Uterus (tissue), 4 donors: ENCODE measurements around the gene PDCD1LG2. TPM values are rescaled to one million over a fixed set of nuclear protein-coding genes. Genes with fewer than 3 reads are reported as not detected.
A peak's percentile ranks its signal among the peaks of the same experiment; 100 is the strongest.

Experiments
- DNase-seq, 2 donors: peaks; one replicate each; pipeline ENCODE4 v3.0.0-alpha.2; 2019 to 2020
- H3K27ac ChIP-seq, 2 donors: fragments of 200-600 bp; sonication (generic); 1 replicate in 1 of 2; 2 replicates in 1 of 2; pipeline ENCODE4 v1.5.1; 2016 to 2018
- H3K27me3 ChIP-seq, 2 donors: fragments of 200-600 bp; sonication (generic); one replicate each; pipeline ENCODE4 v1.5.1; 2018 to 2019; ENCODE audit warnings: control low read depth in 1 of 2
- H3K36me3 ChIP-seq, 2 donors: fragments of 200-600 bp; sonication (generic); one replicate each; pipeline ENCODE4 v1.5.1; 2019; ENCODE audit warnings: control low read depth in 1 of 2
- H3K4me1 ChIP-seq, 2 donors: fragments of 200-600 bp; sonication (generic); one replicate each; pipeline ENCODE4 v1.5.1; 2018 to 2019; ENCODE audit warnings: control low read depth in 1 of 2
- H3K4me3 ChIP-seq, 2 donors: fragments of 200-600 bp; sonication (generic); 1 replicate in 1 of 2; 2 replicates in 1 of 2; pipeline ENCODE4 v1.5.1; 2018 to 2019; ENCODE audit warnings: mild to moderate bottlenecking in 1 of 2
- H3K9me3 ChIP-seq, 2 donors: fragments of 200-600 bp; sonication (generic); one replicate each; pipeline ENCODE4 v1.5.1; 2019; ENCODE audit warnings: control low read depth in 1 of 2
- CTCF ChIP-seq, 4 experiments: fragments of 200-600 bp in 2 of 4; fragments of 450-650 bp in 2 of 4; sonication (generic) in 2 of 4; IDR thresholded peaks; one replicate each; pipeline ENCODE4 v1.5.1; 2016 to 2019; ENCODE audit warnings: antibody characterized with exemption in 4 of 4, mild to moderate bottlenecking in 2 of 4, moderate library complexity in 1 of 4
- POLR2A ChIP-seq, 2 donors: fragments of 450-650 bp; IDR thresholded peaks; one replicate each; pipeline ENCODE4 v1.6.1; 2016; ENCODE audit warnings: antibody characterized with exemption in 2 of 2, mild to moderate bottlenecking in 1 of 2, moderate library complexity in 1 of 2
- intact Hi-C: fragments of 100-400 bp; cut with DNase I; formaldehyde crosslinking; loops from one replicate; pipeline ENCODE4 v1.15.1; 2023; ENCODE audit warnings: low total_unique reads
- total RNA-seq, 4 donors: library from RNA; depleted of rRNA in 3 of 4; stranded (reverse); fragments of >200 nt in 3 of 4; gene quantifications; one replicate each; pipeline versions ENCODE4 v1.1.0 to v1.2.4, GENCODE V29; 2014 to 2023
- donor health status: DM: yes; HTN: yes; CAD: no.

Gene PDCD1LG2
- total RNA-seq, 4 donors from 2014 or later, result 0.77 to 5.0 (median 1.6) TPM

GRCh38 chr9:5608298-5609225 lies 98.2 kb downstream of the PDCD1LG2 start:
- TF ChIP-seq CTCF (IDR thresholded peaks at IDR 0.05), result no peak
- no peak for TF ChIP-seq POLR2A (IDR thresholded peaks at IDR 0.05)
- Histone ChIP-seq H3K4me1 (no peaks in the 10 kb centered on the region), H3K27ac (peak overlapping the region; percentile 44 to 72), H3K27me3 (no peaks in the 10 kb centered on the region), H3K9me3 (no peaks in the 10 kb centered on the region), H3K36me3 (no peaks in the 10 kb centered on the region), H3K4me3 (peak overlapping the region; percentile 7 to 37)
- no peak for DNase-seq
- intact Hi-C loops, result no loop called here

- intact Hi-C loops, result no loop called here
- Histone ChIP-seq H3K4me1 (no peaks in the 10 kb centered on the region), H3K4me3 (peak overlapping the region; percentile 7 to 37), H3K27me3 (no peaks in the 10 kb centered on the region), H3K27ac (peak overlapping the region; percentile 44 to 72), H3K36me3 (no peaks in the 10 kb centered on the region), H3K9me3 (no peaks in the 10 kb centered on the region)
- DNase-seq, result no peak
- no peak for TF ChIP-seq CTCF (IDR thresholded peaks at IDR 0.05)
- TF ChIP-seq POLR2A (IDR thresholded peaks at IDR 0.05), result no peak
These were observed 98.9 kb downstream of the PDCD1LG2 start for GRCh38 chr9:5609226-5609596.

GRCh38 chr9:5610491-5610890 lies 100.2 kb downstream of the PDCD1LG2 start:
- Histone ChIP-seq H3K9me3 (no peaks in the 10 kb centered on the region), H3K4me3 (no peak overlapping the region), H3K27ac (no peak overlapping the region), H3K36me3 (no peaks in the 10 kb centered on the region), H3K27me3 (no peaks in the 10 kb centered on the region), H3K4me1 (no peaks in the 10 kb centered on the region)
- intact Hi-C loops, result no loop called here
- no peak for DNase-seq
- no peak for TF ChIP-seq CTCF (IDR thresholded peaks at IDR 0.05)
- no peak for TF ChIP-seq POLR2A (IDR thresholded peaks at IDR 0.05)

- Histone ChIP-seq H3K27ac (no peak overlapping the region), H3K9me3 (no peaks in the 10 kb centered on the region), H3K36me3 (no peaks in the 10 kb centered on the region), H3K4me1 (no peaks in the 10 kb centered on the region), H3K27me3 (no peaks in the 10 kb centered on the region), H3K4me3 (no peak overlapping the region)
- no peak for DNase-seq
- TF ChIP-seq CTCF (IDR thresholded peaks at IDR 0.05) (no peak), POLR2A (IDR thresholded peaks at IDR 0.05) (no peak)
- intact Hi-C loops, result no loop called here
These were observed 101.2 kb downstream of the PDCD1LG2 start for GRCh38 chr9:5611321-5612184.

- intact Hi-C loops, result no loop called here
- no peak overlapping the region for H3K4me3 ChIP-seq
- H3K9me3 ChIP-seq, result no peaks in the 10 kb centered on the region
- H3K27me3 ChIP-seq, result no peaks in the 10 kb centered on the region
- TF ChIP-seq POLR2A (IDR thresholded peaks at IDR 0.05), result no peak
- TF ChIP-seq CTCF (IDR thresholded peaks at IDR 0.05), result no peak
- H3K4me1 ChIP-seq, result no peaks in the 10 kb centered on the region
- no peak overlapping the region for H3K27ac ChIP-seq
- no peaks in the 10 kb centered on the region for H3K36me3 ChIP-seq
- DNase-seq, result no peak
These were observed 101.8 kb downstream of the PDCD1LG2 start for GRCh38 chr9:5612185-5612530.
